ENCODE results near the gene MCC.

The MCC gene

GRCh38 chr5:113276493-113276892 is 211.8 kb downstream of the MCC start:
- no peak for TF ChIP-seq CTCF (IDR thresholded peaks at IDR 0.05; ENCODE audit: insufficient read depth, missing control alignments)
- DNase-seq (ENCODE audit: insufficient read length, low spot score) (no peak), FAIRE-seq (no peak)

- DNase-seq (ENCODE audit: insufficient read length, low spot score) = no peak
- TF ChIP-seq CTCF (IDR thresholded peaks at IDR 0.05; ENCODE audit: insufficient read depth, missing control alignments) = no peak
- no peak for FAIRE-seq
Measured at GRCh38 chr5:113276001-113276400, 212.3 kb downstream of the MCC start.

- DNase-seq (ENCODE audit: insufficient read length, low spot score) (no peak), FAIRE-seq (no peak)
- no peak for TF ChIP-seq CTCF (IDR thresholded peaks at IDR 0.05; ENCODE audit: insufficient read depth, missing control alignments)
Measured at GRCh38 chr5:113274836-113275414, 213.3 kb downstream of the MCC start.

- FAIRE-seq (no peak), DNase-seq (ENCODE audit: insufficient read length, low spot score) (no peak)
- no peak for TF ChIP-seq CTCF (IDR thresholded peaks at IDR 0.05; ENCODE audit: insufficient read depth, missing control alignments)
Measured at GRCh38 chr5:113273948-113274347, 214.3 kb downstream of the MCC start.

GRCh38 chr5:113271745-113272454 is 216.4 kb downstream of the MCC start:
- no peak for TF ChIP-seq CTCF (IDR thresholded peaks at IDR 0.05; ENCODE audit: insufficient read depth, missing control alignments)
- FAIRE-seq (no peak), DNase-seq (ENCODE audit: insufficient read length, low spot score) (no peak)

GRCh38 chr5:113271015-113271414 is 217.2 kb downstream of the MCC start:
- DNase-seq (ENCODE audit: insufficient read length, low spot score) (no peak), FAIRE-seq (peak; percentile 80)
- no peak for TF ChIP-seq CTCF (IDR thresholded peaks at IDR 0.05; ENCODE audit: insufficient read depth, missing control alignments)

GRCh38 chr5:113270086-113270485 is 218.2 kb downstream of the MCC start:
- TF ChIP-seq CTCF (IDR thresholded peaks at IDR 0.05; ENCODE audit: insufficient read depth, missing control alignments) = no peak
- DNase-seq (ENCODE audit: insufficient read length, low spot score) (no peak), FAIRE-seq (peak; percentile 61)
